ENCODE data around the gene KCNN1. TPM values are rescaled to one million over a fixed set of nuclear protein-coding genes. Genes with fewer than 3 reads are reported as not detected.
A peak's percentile ranks its signal among the peaks of the same experiment; 100 is the strongest.
"Not testable (repeated sequence)": the region's sequence is repeated elsewhere in the genome, so short reads cannot be mapped to it uniquely, and the experiment has no call there.

The KCNN1 gene
- 23.4 and 26.7 TPM in 2 replicates for total RNA-seq
- 20.4 and 28.0 TPM in 2 replicates for polyA plus RNA-seq

DNA sequence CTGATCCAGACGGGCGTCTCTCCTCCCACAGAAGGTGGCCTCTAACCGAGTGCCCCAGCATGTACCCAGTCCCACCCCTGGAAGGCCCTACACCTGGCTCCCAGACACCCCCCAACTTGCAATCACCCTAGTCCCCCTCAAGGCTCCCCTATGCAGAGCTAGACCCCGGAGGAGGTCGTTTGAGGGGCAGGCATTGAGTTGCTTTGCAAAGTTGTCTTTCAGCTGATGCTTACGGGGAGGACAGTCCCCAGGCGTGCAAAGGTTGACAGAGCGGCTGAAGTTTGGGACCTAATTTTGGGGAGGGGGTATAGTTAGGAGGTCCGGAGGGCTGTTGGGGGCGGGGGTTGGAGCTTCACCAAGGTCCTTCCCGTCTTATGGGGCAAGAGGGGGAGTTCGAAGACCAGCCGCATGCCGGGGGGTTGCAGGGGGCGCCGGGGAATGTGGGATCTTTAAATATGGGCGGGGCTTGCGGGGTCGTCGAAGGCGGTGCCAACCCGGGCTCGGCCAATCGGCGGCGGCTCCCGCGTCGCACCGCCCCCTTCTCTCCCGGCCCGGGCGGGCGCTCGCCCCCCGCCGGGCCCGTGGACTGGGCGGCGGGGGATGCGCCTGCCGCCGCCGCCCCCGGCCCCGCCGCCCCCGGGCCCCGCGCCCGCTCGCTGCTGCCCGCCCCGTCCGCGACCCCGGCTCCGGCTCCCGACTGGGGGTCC lies at the start of gene KCNN1:
KCNN1 (plus strand) TSS at position 558 of the 707 bp plus-strand sequence. CDS start 6,782 bp downstream, outside the sequence.
- no peaks in the 10 kb centered on the region for H3K36me3 ChIP-seq
- H3K9me3 ChIP-seq (ENCODE audit: low read depth) = no peaks in the 10 kb centered on the region
- peaks cover 4% of the 10 kb centered on the region for H3K4me1 ChIP-seq (ENCODE audit: low read depth)
- peak in 1 of 2 donors; percentile 66 for DNase-seq (ENCODE audit: low read depth in 1 of 2, low spot score in 1 of 2)
- TF ChIP-seq, protein P1, sequence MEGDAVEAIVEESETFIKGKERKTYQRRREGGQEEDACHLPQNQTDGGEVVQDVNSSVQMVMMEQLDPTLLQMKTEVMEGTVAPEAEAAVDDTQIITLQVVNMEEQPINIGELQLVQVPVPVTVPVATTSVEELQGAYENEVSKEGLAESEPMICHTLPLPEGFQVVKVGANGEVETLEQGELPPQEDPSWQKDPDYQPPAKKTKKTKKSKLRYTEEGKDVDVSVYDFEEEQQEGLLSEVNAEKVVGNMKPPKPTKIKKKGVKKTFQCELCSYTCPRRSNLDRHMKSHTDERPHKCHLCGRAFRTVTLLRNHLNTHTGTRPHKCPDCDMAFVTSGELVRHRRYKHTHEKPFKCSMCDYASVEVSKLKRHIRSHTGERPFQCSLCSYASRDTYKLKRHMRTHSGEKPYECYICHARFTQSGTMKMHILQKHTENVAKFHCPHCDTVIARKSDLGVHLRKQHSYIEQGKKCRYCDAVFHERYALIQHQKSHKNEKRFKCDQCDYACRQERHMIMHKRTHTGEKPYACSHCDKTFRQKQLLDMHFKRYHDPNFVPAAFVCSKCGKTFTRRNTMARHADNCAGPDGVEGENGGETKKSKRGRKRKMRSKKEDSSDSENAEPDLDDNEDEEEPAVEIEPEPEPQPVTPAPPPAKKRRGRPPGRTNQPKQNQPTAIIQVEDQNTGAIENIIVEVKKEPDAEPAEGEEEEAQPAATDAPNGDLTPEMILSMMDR (IDR thresholded peaks at IDR 0.05; ENCODE audit: low read depth, low read length) = no peak
- no peak within 1 kb of the TSS for H3K27ac ChIP-seq
- peak within 1 kb of the TSS; percentile 26 for H3K4me3 ChIP-seq
- H3K27me3 ChIP-seq = no peaks in the 10 kb centered on the region

DNA sequence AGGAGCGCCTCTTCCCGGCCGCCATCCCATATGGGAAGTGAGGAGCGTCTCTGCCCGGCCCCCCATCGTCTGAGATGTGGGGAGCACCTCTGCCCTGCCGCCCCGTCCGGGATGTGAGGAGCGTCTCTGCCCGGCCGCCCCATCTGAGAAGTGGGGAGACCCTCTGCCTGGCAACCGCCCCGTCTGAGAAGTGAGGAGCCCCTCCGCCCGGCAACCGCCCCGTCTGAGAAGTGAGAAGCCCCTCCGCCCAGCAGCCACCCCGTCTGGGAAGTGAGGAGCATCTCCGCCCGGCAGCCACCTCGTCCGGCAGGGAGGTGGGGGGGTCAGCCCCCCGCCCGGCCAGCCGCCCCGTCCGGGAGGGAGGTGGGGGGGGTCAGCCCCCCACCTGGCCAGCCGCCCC lies 48.8 kb upstream of the KCNN1 start:
- DNase-seq (ENCODE audit: low read depth in 1 of 2, low spot score in 1 of 2); H3K9me3 ChIP-seq (ENCODE audit: low read depth); H3K27me3 ChIP-seq; H3K36me3 ChIP-seq; H3K4me1 ChIP-seq (ENCODE audit: low read depth); H3K4me3 ChIP-seq; H3K27ac ChIP-seq: not testable (repeated sequence)

DNA sequence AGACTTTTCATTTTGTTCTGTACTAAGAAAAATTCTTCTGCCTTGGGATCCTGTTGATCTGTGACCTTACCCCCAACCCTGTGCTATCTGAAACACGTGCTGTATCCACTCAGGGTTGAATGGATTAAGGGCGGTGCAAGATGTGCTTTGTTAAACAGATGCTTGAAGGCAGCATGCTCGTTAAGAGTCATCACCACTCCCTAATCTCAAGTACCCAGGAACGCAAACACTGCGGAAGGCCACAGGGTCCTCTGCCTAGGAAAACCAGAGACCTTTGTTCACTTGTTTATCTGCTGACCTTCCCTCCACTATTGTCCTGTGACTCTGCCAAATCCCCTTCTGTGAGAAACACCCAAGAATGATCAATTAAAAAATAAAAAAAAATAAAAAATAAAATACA lies 47.8 kb upstream of the KCNN1 start:
- DNase-seq (ENCODE audit: low read depth in 1 of 2, low spot score in 1 of 2); H3K27me3 ChIP-seq: not testable (repeated sequence)

GRCh38 chr19:17920527-17920926 lies 46.4 kb upstream of the KCNN1 start:
- Histone ChIP-seq H3K36me3 (no peaks in the 10 kb centered on the region), H3K4me1 (ENCODE audit: low read depth) (no peaks in the 10 kb centered on the region), H3K4me3 (no peak overlapping the region), H3K27me3 (no peaks in the 10 kb centered on the region), H3K9me3 (ENCODE audit: low read depth) (no peaks in the 10 kb centered on the region), H3K27ac (no peak overlapping the region)
- TF ChIP-seq, protein P1 (IDR thresholded peaks at IDR 0.05; ENCODE audit: low read depth, low read length) = no peak
- no peak for DNase-seq (ENCODE audit: low read depth in 1 of 2, low spot score in 1 of 2)

More for the DNA sequence above, 47.8 kb upstream of the KCNN1 start:
- H3K36me3 ChIP-seq; H3K4me1 ChIP-seq (ENCODE audit: low read depth); H3K27ac ChIP-seq; H3K4me3 ChIP-seq; H3K9me3 ChIP-seq (ENCODE audit: low read depth): not testable (repeated sequence)

- H3K27me3 ChIP-seq = no peaks in the 10 kb centered on the region
- no peaks in the 10 kb centered on the region for H3K36me3 ChIP-seq
- TF ChIP-seq, protein P1 (IDR thresholded peaks at IDR 0.05; ENCODE audit: low read depth, low read length) = no peak
- no peak overlapping the region for H3K4me3 ChIP-seq
- no peaks in the 10 kb centered on the region for H3K9me3 ChIP-seq (ENCODE audit: low read depth)
- H3K27ac ChIP-seq = no peak overlapping the region
- H3K4me1 ChIP-seq (ENCODE audit: low read depth) = no peaks in the 10 kb centered on the region
- no peak for DNase-seq (ENCODE audit: low read depth in 1 of 2, low spot score in 1 of 2)
Measured at GRCh38 chr19:17922138-17922537, 44.8 kb upstream of the KCNN1 start.

DNA sequence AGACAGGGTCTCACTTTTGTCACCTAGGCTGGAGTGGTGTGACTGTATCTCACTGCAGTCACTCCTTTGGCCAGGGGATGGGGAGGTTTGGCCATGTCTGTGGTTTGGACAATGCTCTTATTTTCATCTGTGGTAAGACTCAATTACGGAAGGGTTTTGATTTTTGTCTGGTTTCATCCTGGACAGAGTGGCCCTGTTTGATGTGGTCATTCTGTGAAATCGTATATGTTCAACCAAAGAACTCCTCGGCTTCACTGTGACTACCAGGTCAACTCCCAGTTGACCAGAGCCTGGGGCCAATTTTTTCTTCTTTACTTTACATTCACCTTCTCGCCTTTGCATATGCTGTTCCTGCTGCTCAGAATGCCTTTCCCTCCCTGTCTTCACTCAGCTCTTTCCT lies 40.9 kb upstream of the KCNN1 start:
- no peaks in the 10 kb centered on the region for H3K36me3 ChIP-seq
- DNase-seq (ENCODE audit: low read depth in 1 of 2, low spot score in 1 of 2) = no peak
- H3K9me3 ChIP-seq (ENCODE audit: low read depth) = no peaks in the 10 kb centered on the region
- no peak overlapping the region for H3K4me3 ChIP-seq
- H3K4me1 ChIP-seq (ENCODE audit: low read depth) = no peaks in the 10 kb centered on the region
- no peaks in the 10 kb centered on the region for H3K27me3 ChIP-seq
- no peak overlapping the region for H3K27ac ChIP-seq
- TF ChIP-seq, protein P1 (IDR thresholded peaks at IDR 0.05; ENCODE audit: low read depth, low read length) = no peak
